K562 (cell line): ENCODE results near the gene HOXB3. TPM values are rescaled to one million over a fixed set of nuclear protein-coding genes. Genes with fewer than 3 reads are reported as not detected.

Experiments used
- BRF2 ChIP-seq: IDR thresholded peaks from 3 replicates; pipeline ENCODE4 v1.6.1; 2011; ENCODE audit warnings: borderline replicate concordance, mild to moderate bottlenecking; ENCODE audit not compliant: insufficient read length, insufficient read depth
- CEBPG ChIP-seq, 3 experiments: fragments of 200-800 bp in 1 of 3; sonication (Bioruptor generic) in 1 of 3; sonication (generic) in 1 of 3; formaldehyde crosslinking in 1 of 3; IDR thresholded peaks in 2 of 3; conservative IDR thresholded peaks in 1 of 3; 2 replicates each; pipeline versions ENCODE4 v1.6.1 to v1.8.0; 2016 to 2022; ENCODE audit warnings: missing compliant biosample characterization in 2 of 3, missing genetic modification characterization in 2 of 3, mild to moderate bottlenecking in 1 of 3, missing genetic modification reagents in 1 of 3
- DIDO1 ChIP-seq: fragments of 450-650 bp; IDR thresholded peaks from 2 replicates; pipeline ENCODE4 v1.6.1; 2016; ENCODE audit warnings: low read depth, missing biosample characterization, missing genetic modification characterization
- FOXJ2 ChIP-seq: fragments of 200-800 bp; sonication (Bioruptor generic); IDR thresholded peaks from 2 replicates; pipeline ENCODE4 v1.6.1; 2016; ENCODE audit warnings: missing genetic modification characterization, missing compliant biosample characterization
- MYNN ChIP-seq, 2 experiments: sonication (generic); formaldehyde crosslinking in 1 of 2; IDR thresholded peaks; 2 replicates each; pipeline versions ENCODE4 v1.5.0 to v1.6.1; 2016 to 2020; ENCODE audit warnings: antibody characterized with exemption in 1 of 2, missing genetic modification reagents in 1 of 2
- PHF20 ChIP-seq: fragments of 450-650 bp; IDR thresholded peaks from 2 replicates; pipeline ENCODE4 v1.6.1; 2018; ENCODE audit not compliant: partially characterized antibody
- PPARD ChIP-seq: fragments of 250-450 bp; sonication (Bioruptor Pico); IDR thresholded peaks from 2 replicates; pipeline ENCODE4 v1.8.0; 2022; ENCODE audit warnings: inconsistent platforms, mild to moderate bottlenecking, moderate library complexity
- PYGO2 ChIP-seq: fragments of 450-650 bp; IDR thresholded peaks from 2 replicates; pipeline ENCODE4 v1.6.1; 2016; ENCODE audit warnings: mild to moderate bottlenecking, missing genetic modification characterization, moderate library complexity, missing compliant biosample characterization
- SNRNP70 ChIP-seq: fragments of 200-400 bp; formaldehyde crosslinking; optimal IDR thresholded peaks from 2 replicates; pipeline ENCODE3; 2017; ENCODE audit warnings: low read depth, low read length
- TAF15 ChIP-seq: fragments of 200-400 bp; formaldehyde crosslinking; IDR thresholded peaks from 2 replicates; pipeline ENCODE4 v1.6.1; 2017; ENCODE audit warnings: mild to moderate bottlenecking, low read depth, low read length, moderate library complexity
- TBL1XR1 ChIP-seq, 2 experiments: IDR thresholded peaks; 2 replicates each; pipeline ENCODE4 v1.6.1; 2012; ENCODE audit warnings: improper control_type of control experiment in 2 of 2, low read length in 2 of 2, mild to moderate bottlenecking in 1 of 2
- TCF15 ChIP-seq: fragments of 250-450 bp; sonication (Bioruptor Pico); IDR thresholded peaks from 2 replicates; pipeline ENCODE4 v1.8.0; 2022; ENCODE audit warnings: moderate library complexity, mild to moderate bottlenecking, inconsistent platforms
- THRAP3 ChIP-seq: fragments of 450-650 bp; IDR thresholded peaks from 2 replicates; pipeline ENCODE4 v1.6.1; 2016; ENCODE audit warnings: mild to moderate bottlenecking, inconsistent platforms, borderline replicate concordance
- UBTF ChIP-seq, 2 experiments: IDR thresholded peaks; 2 replicates each; pipeline ENCODE4 v1.6.1; 2012; ENCODE audit warnings: improper control_type of control experiment in 2 of 2, low read depth in 2 of 2, low read length in 2 of 2, borderline replicate concordance in 1 of 2
- ZBTB8A ChIP-seq: fragments of 450-650 bp; IDR thresholded peaks from 2 replicates; pipeline ENCODE4 v1.6.1; 2018; ENCODE audit warnings: mild to moderate bottlenecking, moderate library complexity; ENCODE audit not compliant: partially characterized antibody
- ZNF311 ChIP-seq: fragments of 250-450 bp; sonication (Bioruptor Pico); IDR thresholded peaks from 2 replicates; pipeline ENCODE4 v1.4.0; 2020; ENCODE audit warnings: mild to moderate bottlenecking, moderate library complexity
- ZNF644 ChIP-seq: fragments of 200-800 bp; sonication (Bioruptor generic); IDR thresholded peaks from 2 replicates; pipeline ENCODE4 v1.6.1; 2016; ENCODE audit warnings: low read depth, missing genetic modification characterization, missing compliant biosample characterization
- ZSCAN32 ChIP-seq: fragments of 450-650 bp; formaldehyde crosslinking; IDR thresholded peaks from 2 replicates; pipeline ENCODE4 v1.4.0; 2020; ENCODE audit warnings: mild to moderate bottlenecking, moderate library complexity
- polyA plus RNA-seq, 8 experiments: library from polyadenylated mRNA; depleted of rRNA in 4 of 8; stranded (reverse) in 5 of 8; unstranded in 3 of 8; fragments of >200 nt; fragmentation: Nextera tagmentation in 2 of 8; fragmentation: Illumina TruSeq in 1 of 8; extraction: Ambion mirVana in 2 of 8; extraction: Trizol in 1 of 8; gene quantifications; 2 replicates each; pipeline versions ENCODE4 v1.2.1 to v1.2.3, GENCODE V29; 2011 to 2014; ENCODE audit warnings: inconsistent platforms in 1 of 8, missing spikeins in 1 of 8
- total RNA-seq, 7 experiments: library from RNA; depleted of rRNA in 6 of 7; stranded (reverse); fragments of >200 nt in 6 of 7; fragmentation: Illumina TruSeq in 2 of 7; extraction: Trizol in 2 of 7; gene quantifications; 2 replicates each; pipeline versions ENCODE4 v1.2.1 to v1.2.3, GENCODE V29; 2011 to 2021; ENCODE audit warnings: low replicate concordance in 1 of 7
- TF ChIP-seq, protein P1 (sequence below): fragments of 450-650 bp; IDR thresholded peaks from 2 replicates; pipeline ENCODE4 v1.6.1; 2016

HOXB3 gene
- total and polyA plus RNA-seq, 9 of the 15 experiments (the other 6 are each of a cell fraction or from before 2014, with no cell fraction given): 2.4 to 41.3 (median 20.2) TPM

GRCh38 chr17:48500435-48501426 is 89.3 kb downstream of the HOXB3 start (continued):
- no peak for TF ChIP-seq MYNN (IDR thresholded peaks at IDR 0.05)
- TF ChIP-seq MYNN (CRISPR knock-in tag; IDR thresholded peaks at IDR 0.05): no peak
- TF ChIP-seq, protein P1, sequence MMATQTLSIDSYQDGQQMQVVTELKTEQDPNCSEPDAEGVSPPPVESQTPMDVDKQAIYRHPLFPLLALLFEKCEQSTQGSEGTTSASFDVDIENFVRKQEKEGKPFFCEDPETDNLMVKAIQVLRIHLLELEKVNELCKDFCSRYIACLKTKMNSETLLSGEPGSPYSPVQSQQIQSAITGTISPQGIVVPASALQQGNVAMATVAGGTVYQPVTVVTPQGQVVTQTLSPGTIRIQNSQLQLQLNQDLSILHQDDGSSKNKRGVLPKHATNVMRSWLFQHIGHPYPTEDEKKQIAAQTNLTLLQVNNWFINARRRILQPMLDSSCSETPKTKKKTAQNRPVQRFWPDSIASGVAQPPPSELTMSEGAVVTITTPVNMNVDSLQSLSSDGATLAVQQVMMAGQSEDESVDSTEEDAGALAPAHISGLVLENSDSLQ: peak; percentile 69
- no peak for TF ChIP-seq DIDO1 (tag)
- TF ChIP-seq CEBPG (CRISPR knock-in tag; IDR thresholded peaks at IDR 0.05): peak; percentile 50; the same call in 1 of the 2 replicates
- no peak for TF ChIP-seq CEBPG (tag; conservative IDR thresholded peaks at IDR 0.05 in 1 of 2, IDR thresholded peaks at IDR 0.05 in 1 of 2)
- TF ChIP-seq UBTF (IDR thresholded peaks at IDR 0.05; ENCODE audit: borderline replicate concordance in 1 of 2, low read depth in 2 of 2, low read length in 2 of 2): peak; percentile 33 to 88; a peak in 2 of 4 replicates
- no peak for TF ChIP-seq BRF2
- TF ChIP-seq PPARD: no peak
- no peak for TF ChIP-seq THRAP3
- TF ChIP-seq TBL1XR1 (IDR thresholded peaks at IDR 0.05; ENCODE audit: low read length in 2 of 2): no peak
- TF ChIP-seq PHF20: no peak
- TF ChIP-seq PYGO2: no peak
- TF ChIP-seq FOXJ2 (tag): no peak
- TF ChIP-seq TAF15: no peak
- no peak for TF ChIP-seq ZSCAN32 (CRISPR knock-in tag)
- no peak for TF ChIP-seq TCF15
- no peak for TF ChIP-seq ZBTB8A
- 0 out of 2 replicates have a peak, but pooled peaks have one; percentile 42 for TF ChIP-seq ZNF644 (tag)
- no peak for TF ChIP-seq SNRNP70
- TF ChIP-seq ZNF311: no peak
